ENCODE results near the gene NT5E. TPM values are rescaled to one million over a fixed set of nuclear protein-coding genes. Genes with fewer than 3 reads are reported as not detected.

NT5E gene
- total and polyA plus RNA-seq, 4 donors, result 19.7 to 68.9 (median 46.9) TPM

GRCh38 chr6:85451565-85452306, 1.9 kb downstream of the NT5E start:
- no peak for ATAC-seq (ENCODE audit: low FRiP score)
- no peak overlapping the region for H3K27ac ChIP-seq (ENCODE audit: low read depth in 1 of 2, low read length in 2 of 2)
- H3K36me3 ChIP-seq (ENCODE audit: control insufficient read depth in 1 of 2, insufficient read depth in 2 of 2, low read length in 1 of 2), result no peaks in the 10 kb centered on the region
- intact Hi-C loops (cut with DNase I), result loop anchor here in 1 of 2 donors (2.0 to 5.0 kb wide), 3 partner anchors 13 to 44 kb away; no protein-coding TSS in a partner anchor
- no peaks in the 10 kb centered on the region for H3K27me3 ChIP-seq (ENCODE audit: control insufficient read depth in 1 of 2, insufficient read depth in 2 of 2, low read length in 1 of 2)
- WGBS, 2 donors, result 31 to 45% methylated on average over 4 of the region's 4 CpGs
- H3K4me3 ChIP-seq (ENCODE audit: low read length in 2 of 2), result peak overlapping the region; percentile 65 to 75
- DNase-seq, result no peak
- H3K4me1 ChIP-seq (ENCODE audit: control insufficient read depth in 1 of 2, insufficient read depth in 2 of 2, low read length in 2 of 2), result peaks cover 3 to 9% of the 10 kb centered on the region in 2 donors
- H3K9me3 ChIP-seq (ENCODE audit: control insufficient read depth, low read length), result no peaks in the 10 kb centered on the region

- no peak for ATAC-seq (ENCODE audit: low FRiP score)
- no peaks in the 10 kb centered on the region for H3K9me3 ChIP-seq (ENCODE audit: control insufficient read depth, low read length)
- no peaks in the 10 kb centered on the region for H3K27me3 ChIP-seq (ENCODE audit: control insufficient read depth in 1 of 2, insufficient read depth in 2 of 2, low read length in 1 of 2)
- H3K27ac ChIP-seq (ENCODE audit: low read depth in 1 of 2, low read length in 2 of 2), result no peak overlapping the region
- H3K4me1 ChIP-seq (ENCODE audit: control insufficient read depth in 1 of 2, insufficient read depth in 2 of 2, low read length in 2 of 2), result peaks cover 3 to 9% of the 10 kb centered on the region in 2 donors
- intact Hi-C loops (cut with DNase I), result loop anchor here in 1 of 2 donors (5.0 kb wide), 1 partner anchor 45 kb away; no protein-coding TSS in a partner anchor
- 48 to 50% methylated on average over 5 of the region's 5 CpGs for WGBS, 2 donors
- peak overlapping the region in 1 of 2 donors; percentile 65 for H3K4me3 ChIP-seq (ENCODE audit: low read length in 2 of 2)
- no peaks in the 10 kb centered on the region for H3K36me3 ChIP-seq (ENCODE audit: control insufficient read depth in 1 of 2, insufficient read depth in 2 of 2, low read length in 1 of 2)
- no peak for DNase-seq
Measured at GRCh38 chr6:85452441-85452881, 2.6 kb downstream of the NT5E start.

- Histone ChIP-seq H3K27me3 (ENCODE audit: control insufficient read depth in 1 of 2, insufficient read depth in 2 of 2, low read length in 1 of 2) (no peaks in the 10 kb centered on the region), H3K36me3 (ENCODE audit: control insufficient read depth in 1 of 2, insufficient read depth in 2 of 2, low read length in 1 of 2) (no peaks in the 10 kb centered on the region), H3K4me3 (ENCODE audit: low read length in 2 of 2) (no peak overlapping the region), H3K27ac (ENCODE audit: low read depth in 1 of 2, low read length in 2 of 2) (peak overlapping the region in 1 of 2 donors; percentile 13), H3K9me3 (ENCODE audit: control insufficient read depth, low read length) (no peaks in the 10 kb centered on the region), H3K4me1 (ENCODE audit: control insufficient read depth in 1 of 2, insufficient read depth in 2 of 2, low read length in 2 of 2) (peaks cover 3 to 10% of the 10 kb centered on the region in 2 donors)
- 94% methylated on average over 2 of the region's 2 CpGs for WGBS, 2 donors
- intact Hi-C loops (cut with DNase I), result loop anchor here in 1 of 2 donors (5.0 kb wide), 1 partner anchor 46 kb away; no protein-coding TSS in a partner anchor
- ATAC-seq (ENCODE audit: low FRiP score) (no peak), DNase-seq (no peak)
Measured at GRCh38 chr6:85453052-85453451, 3.2 kb downstream of the NT5E start.

GRCh38 chr6:85453490-85453889, 3.6 kb downstream of the NT5E start:
- Histone ChIP-seq H3K27me3 (ENCODE audit: control insufficient read depth in 1 of 2, insufficient read depth in 2 of 2, low read length in 1 of 2) (no peaks in the 10 kb centered on the region), H3K27ac (ENCODE audit: low read depth in 1 of 2, low read length in 2 of 2) (no peak overlapping the region), H3K9me3 (ENCODE audit: control insufficient read depth, low read length) (no peaks in the 10 kb centered on the region), H3K4me3 (ENCODE audit: low read length in 2 of 2) (no peak overlapping the region), H3K36me3 (ENCODE audit: control insufficient read depth in 1 of 2, insufficient read depth in 2 of 2, low read length in 1 of 2) (no peaks in the 10 kb centered on the region), H3K4me1 (ENCODE audit: control insufficient read depth in 1 of 2, insufficient read depth in 2 of 2, low read length in 2 of 2) (peaks cover 3 to 13% of the 10 kb centered on the region in 2 donors)
- DNase-seq (no peak), ATAC-seq (ENCODE audit: low FRiP score) (no peak)
- 95 to 100% methylated on average over 2 of the region's 2 CpGs for WGBS, 2 donors
- intact Hi-C loops (cut with DNase I), result loop anchor here in 1 of 2 donors (5.0 kb wide), 1 partner anchor 46 kb away; no protein-coding TSS in a partner anchor

- Histone ChIP-seq H3K36me3 (ENCODE audit: control insufficient read depth in 1 of 2, insufficient read depth in 2 of 2, low read length in 1 of 2) (no peaks in the 10 kb centered on the region), H3K4me3 (ENCODE audit: low read length in 2 of 2) (no peak overlapping the region), H3K27me3 (ENCODE audit: control insufficient read depth in 1 of 2, insufficient read depth in 2 of 2, low read length in 1 of 2) (no peaks in the 10 kb centered on the region), H3K27ac (ENCODE audit: low read depth in 1 of 2, low read length in 2 of 2) (no peak overlapping the region), H3K4me1 (ENCODE audit: control insufficient read depth in 1 of 2, insufficient read depth in 2 of 2, low read length in 2 of 2) (peaks cover 3 to 16% of the 10 kb centered on the region in 2 donors), H3K9me3 (ENCODE audit: control insufficient read depth, low read length) (no peaks in the 10 kb centered on the region)
- DNase-seq (no peak), ATAC-seq (ENCODE audit: low FRiP score) (no peak)
- intact Hi-C loops (cut with DNase I), result no loop called here
- 86 to 87% methylated on average over 3 of the region's 3 CpGs for WGBS, 2 donors
Measured at GRCh38 chr6:85455471-85456026, 5.7 kb downstream of the NT5E start.

- no peak overlapping the region for H3K27ac ChIP-seq (ENCODE audit: low read depth in 1 of 2, low read length in 2 of 2)
- peaks cover 3 to 21% of the 10 kb centered on the region in 2 donors for H3K4me1 ChIP-seq (ENCODE audit: control insufficient read depth in 1 of 2, insufficient read depth in 2 of 2, low read length in 2 of 2)
- no peak for ATAC-seq (ENCODE audit: low FRiP score)
- intact Hi-C loops (cut with DNase I), result no loop called here
- H3K4me3 ChIP-seq (ENCODE audit: low read length in 2 of 2), result no peak overlapping the region
- DNase-seq, result no peak
- WGBS, 2 donors, result 89 to 99% methylated on average over 4 of the region's 4 CpGs
- H3K36me3 ChIP-seq (ENCODE audit: control insufficient read depth in 1 of 2, insufficient read depth in 2 of 2, low read length in 1 of 2), result no peaks in the 10 kb centered on the region
- no peaks in the 10 kb centered on the region for H3K9me3 ChIP-seq (ENCODE audit: control insufficient read depth, low read length)
- no peaks in the 10 kb centered on the region for H3K27me3 ChIP-seq (ENCODE audit: control insufficient read depth in 1 of 2, insufficient read depth in 2 of 2, low read length in 1 of 2)
Measured at GRCh38 chr6:85456782-85457181, 6.9 kb downstream of the NT5E start.

- Histone ChIP-seq H3K27ac (ENCODE audit: low read depth in 1 of 2, low read length in 2 of 2) (peak overlapping the region; percentile 61 to 80), H3K4me3 (ENCODE audit: low read length in 2 of 2) (no peak overlapping the region), H3K36me3 (ENCODE audit: control insufficient read depth in 1 of 2, insufficient read depth in 2 of 2, low read length in 1 of 2) (no peaks in the 10 kb centered on the region), H3K4me1 (ENCODE audit: control insufficient read depth in 1 of 2, insufficient read depth in 2 of 2, low read length in 2 of 2) (peaks cover 5 to 19% of the 10 kb centered on the region in 2 donors), H3K27me3 (ENCODE audit: control insufficient read depth in 1 of 2, insufficient read depth in 2 of 2, low read length in 1 of 2) (no peaks in the 10 kb centered on the region), H3K9me3 (ENCODE audit: control insufficient read depth, low read length) (no peaks in the 10 kb centered on the region)
- intact Hi-C loops (cut with DNase I), result no loop called here
- no peak for DNase-seq
- 51 to 56% methylated on average over 2 of the region's 2 CpGs for WGBS, 2 donors
- ATAC-seq (ENCODE audit: low FRiP score), result no peak
Measured at GRCh38 chr6:85458184-85458583, 8.3 kb downstream of the NT5E start.

GRCh38 chr6:85458782-85459181, 8.9 kb downstream of the NT5E start:
- H3K4me1 ChIP-seq (ENCODE audit: control insufficient read depth in 1 of 2, insufficient read depth in 2 of 2, low read length in 2 of 2), result peaks cover 5 to 16% of the 10 kb centered on the region in 2 donors
- no peak for ATAC-seq (ENCODE audit: low FRiP score)
- no peaks in the 10 kb centered on the region for H3K9me3 ChIP-seq (ENCODE audit: control insufficient read depth, low read length)
- no peaks in the 10 kb centered on the region for H3K36me3 ChIP-seq (ENCODE audit: control insufficient read depth in 1 of 2, insufficient read depth in 2 of 2, low read length in 1 of 2)
- no peaks in the 10 kb centered on the region for H3K27me3 ChIP-seq (ENCODE audit: control insufficient read depth in 1 of 2, insufficient read depth in 2 of 2, low read length in 1 of 2)
- 27 to 32% methylated on average over 3 of the region's 3 CpGs for WGBS, 2 donors
- DNase-seq, result no peak
- intact Hi-C loops (cut with DNase I), result no loop called here
- H3K4me3 ChIP-seq (ENCODE audit: low read length in 2 of 2), result no peak overlapping the region
- H3K27ac ChIP-seq (ENCODE audit: low read depth in 1 of 2, low read length in 2 of 2), result peak overlapping the region; percentile 80 to 95

All from aorta (tissue), 5 donors.